ENCODE measurements around the gene EBP.

DNA sequence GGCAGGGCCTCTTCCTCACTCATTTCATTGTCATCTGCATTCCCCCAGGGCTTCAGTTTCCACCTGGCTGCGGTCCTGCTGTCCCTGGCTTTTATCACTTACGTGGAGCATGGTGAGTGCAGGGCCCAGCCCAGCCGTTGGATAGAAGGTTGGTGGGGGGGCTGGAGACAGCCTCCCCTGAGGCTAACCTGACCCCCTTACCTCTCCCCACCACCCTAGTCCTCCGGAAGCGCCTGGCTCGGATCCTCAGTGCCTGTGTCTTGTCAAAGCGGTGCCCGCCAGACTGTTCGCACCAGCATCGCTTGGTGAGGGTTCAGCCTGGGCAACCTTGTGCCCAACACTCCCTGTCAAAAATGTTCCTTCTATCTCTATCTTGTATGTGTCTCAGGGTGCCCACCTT is 5.8 kb upstream of the EBP start:
- TF ChIP-seq, protein P1, sequence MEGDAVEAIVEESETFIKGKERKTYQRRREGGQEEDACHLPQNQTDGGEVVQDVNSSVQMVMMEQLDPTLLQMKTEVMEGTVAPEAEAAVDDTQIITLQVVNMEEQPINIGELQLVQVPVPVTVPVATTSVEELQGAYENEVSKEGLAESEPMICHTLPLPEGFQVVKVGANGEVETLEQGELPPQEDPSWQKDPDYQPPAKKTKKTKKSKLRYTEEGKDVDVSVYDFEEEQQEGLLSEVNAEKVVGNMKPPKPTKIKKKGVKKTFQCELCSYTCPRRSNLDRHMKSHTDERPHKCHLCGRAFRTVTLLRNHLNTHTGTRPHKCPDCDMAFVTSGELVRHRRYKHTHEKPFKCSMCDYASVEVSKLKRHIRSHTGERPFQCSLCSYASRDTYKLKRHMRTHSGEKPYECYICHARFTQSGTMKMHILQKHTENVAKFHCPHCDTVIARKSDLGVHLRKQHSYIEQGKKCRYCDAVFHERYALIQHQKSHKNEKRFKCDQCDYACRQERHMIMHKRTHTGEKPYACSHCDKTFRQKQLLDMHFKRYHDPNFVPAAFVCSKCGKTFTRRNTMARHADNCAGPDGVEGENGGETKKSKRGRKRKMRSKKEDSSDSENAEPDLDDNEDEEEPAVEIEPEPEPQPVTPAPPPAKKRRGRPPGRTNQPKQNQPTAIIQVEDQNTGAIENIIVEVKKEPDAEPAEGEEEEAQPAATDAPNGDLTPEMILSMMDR (IDR thresholded peaks at IDR 0.05 in 8 of 11, conservative IDR thresholded peaks at IDR 0.05 in 3 of 11) = no peak
- no peak for TF ChIP-seq POLR2A (IDR thresholded peaks at IDR 0.05)
- TF ChIP-seq POLR2AphosphoS5 (IDR thresholded peaks at IDR 0.05) = no peak

All from spleen (tissue), 7 donors.